ENCODE data around the gene RPTOR. TPM values are rescaled to one million over a fixed set of nuclear protein-coding genes. Genes with fewer than 3 reads are reported as not detected.
"Not testable (repeated sequence)": the region's sequence is repeated elsewhere in the genome, so short reads cannot be mapped to it uniquely, and the experiment has no call there.

RPTOR gene
- total RNA-seq, 1 experiment from 2014 or later, result 19.7 TPM

DNA sequence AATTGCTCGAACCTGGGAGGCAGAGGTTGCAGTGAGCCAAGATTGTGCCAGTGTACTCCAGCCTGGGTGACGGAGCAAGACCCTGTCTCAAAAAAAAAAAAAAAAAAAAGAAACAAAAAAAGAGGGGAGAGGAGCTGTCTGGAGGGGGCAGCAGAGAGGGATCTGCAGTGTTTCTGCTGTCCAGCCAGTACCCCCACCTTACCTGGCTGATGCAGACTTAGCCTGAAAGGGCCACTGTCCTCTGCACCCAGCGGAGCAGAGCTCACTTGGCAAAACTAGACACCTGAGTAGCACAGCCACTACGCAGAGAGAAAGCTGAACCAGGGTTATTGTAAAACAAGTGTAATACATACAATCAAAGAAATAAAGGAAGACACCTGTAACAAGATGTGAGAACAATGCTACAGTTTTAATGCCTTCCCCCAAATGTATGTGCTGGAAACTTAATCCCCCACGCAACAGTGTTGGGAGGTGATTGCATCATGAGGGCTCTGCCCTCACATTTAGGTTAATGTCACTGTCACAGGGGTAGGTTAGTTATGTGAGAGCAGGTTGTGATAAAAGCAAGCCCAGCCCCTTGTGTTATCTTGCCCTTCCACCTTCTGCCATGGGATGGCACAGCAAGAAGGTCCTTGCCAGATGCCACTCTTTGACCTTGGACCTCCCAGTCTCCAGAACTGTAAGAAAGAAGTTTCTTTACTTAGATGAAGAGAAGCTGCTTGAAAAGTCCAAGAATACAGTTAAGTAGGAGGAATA, 211.2 kb downstream of the RPTOR start:
- no peak for DNase-seq (ENCODE audit: extremely low read depth, low read depth)

DNA sequence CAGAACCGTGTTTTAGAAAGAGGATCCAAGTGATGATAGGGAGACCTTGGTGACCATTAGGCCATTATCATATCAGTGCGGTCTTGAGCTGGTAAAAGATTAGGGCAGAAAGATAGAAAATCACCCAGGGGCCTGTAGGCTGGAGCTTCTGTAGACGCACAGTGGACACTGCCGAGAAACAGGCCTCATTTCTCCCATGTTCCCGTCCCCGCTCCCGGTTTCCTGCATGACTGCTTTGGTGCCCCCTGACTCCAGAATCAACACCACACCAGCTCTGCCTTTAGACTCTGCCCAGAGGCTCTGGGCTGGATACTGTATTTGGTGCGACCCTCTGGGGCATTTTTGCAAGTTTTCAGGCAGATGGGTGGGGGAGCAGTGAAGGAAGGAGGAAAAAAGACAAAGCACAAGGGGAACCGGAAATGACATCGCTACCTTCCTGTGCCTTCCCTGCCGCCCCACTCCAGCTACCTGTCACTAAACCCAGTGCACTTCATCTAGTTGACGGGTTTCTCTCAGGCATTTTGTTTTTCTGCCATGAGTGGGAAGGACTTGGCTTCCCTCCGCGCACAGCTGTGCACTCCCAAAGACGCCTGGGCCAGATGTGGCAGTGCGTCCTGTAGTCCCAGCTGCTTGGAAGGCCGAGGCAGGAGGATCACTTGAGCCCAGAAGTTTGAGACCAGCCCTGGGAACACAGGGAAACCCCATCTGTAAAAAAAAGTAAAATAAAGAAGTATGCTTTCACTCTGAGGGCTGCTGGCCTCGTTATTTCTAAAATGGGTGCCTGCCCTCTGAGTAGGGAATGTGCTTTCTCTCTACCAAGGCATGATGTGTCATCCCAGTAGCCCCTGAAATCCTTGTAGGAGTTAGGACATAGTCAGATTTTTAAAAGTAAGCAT, 214.1 kb downstream of the RPTOR start:
- no peak for DNase-seq (ENCODE audit: extremely low read depth, low read depth)

DNA sequence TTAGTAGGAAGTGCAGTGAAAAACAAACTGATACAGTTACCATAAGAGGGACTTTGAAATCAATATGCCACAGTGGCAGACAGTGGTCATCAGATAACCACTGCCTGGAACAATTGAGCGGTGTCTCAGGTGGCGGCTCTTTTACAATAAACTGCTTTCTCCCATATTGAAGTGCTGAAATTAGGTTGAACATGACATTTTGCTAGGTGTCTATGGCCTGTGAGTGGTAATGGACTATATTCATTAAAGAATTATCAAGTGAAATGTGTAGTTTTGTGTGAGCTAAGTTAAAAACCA, 214.7 kb downstream of the RPTOR start:
- DNase-seq (ENCODE audit: extremely low read depth, low read depth), result no peak

DNA sequence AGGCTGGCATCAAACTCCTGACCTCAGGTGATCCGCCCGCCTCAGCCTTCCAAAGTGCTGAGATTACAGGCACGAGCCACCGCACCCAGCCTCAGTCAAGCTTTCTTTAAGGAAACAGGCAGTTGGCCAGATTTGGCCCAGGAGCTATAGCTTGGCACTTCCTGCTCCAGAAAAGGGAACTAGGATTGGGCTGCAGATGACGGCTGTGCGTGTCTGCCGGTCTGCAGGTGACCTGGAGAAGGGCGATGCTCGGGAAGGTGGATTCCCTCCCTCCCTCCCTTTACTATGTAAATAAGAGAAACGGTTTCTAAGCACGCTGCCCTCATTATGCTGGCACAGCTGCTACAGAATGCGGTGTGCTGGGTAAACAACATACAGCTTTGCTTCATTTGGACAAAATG, 215.9 kb downstream of the RPTOR start:
- DNase-seq (ENCODE audit: extremely low read depth, low read depth), result no peak

DNA sequence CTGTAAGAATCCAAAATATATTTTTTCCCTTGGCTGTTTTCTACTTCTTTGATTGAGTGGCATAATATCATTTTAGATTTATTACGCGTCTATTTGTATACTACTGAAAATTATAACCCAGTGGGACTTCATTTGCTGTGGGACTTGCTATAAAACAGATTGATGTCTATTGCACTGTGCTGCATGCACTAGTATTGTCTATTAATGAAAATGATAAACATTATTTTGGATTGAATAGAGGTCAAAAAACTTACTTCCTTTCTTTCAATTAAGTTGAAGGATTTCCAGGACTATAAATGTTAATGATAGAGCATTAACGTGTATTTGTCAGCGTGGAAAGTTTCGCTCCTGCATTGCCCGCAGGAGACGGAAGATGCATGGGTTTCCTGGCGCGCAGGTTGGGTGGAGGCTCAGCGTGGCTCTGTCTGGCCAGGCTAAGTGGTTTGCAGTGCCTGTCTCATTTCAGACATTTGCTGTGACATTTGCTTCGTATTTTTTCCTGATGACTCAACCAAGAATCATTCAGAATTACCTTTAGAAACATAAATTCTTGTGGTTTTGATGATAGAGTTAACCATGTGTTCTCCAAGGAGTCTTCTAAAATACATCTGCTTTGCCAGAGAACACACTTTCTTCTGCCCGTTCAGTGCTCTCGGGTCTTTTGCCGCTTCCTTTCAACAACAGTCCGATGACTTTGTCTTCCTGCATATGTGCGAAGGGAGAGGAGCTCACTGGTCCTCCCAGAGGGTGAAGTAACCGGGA, 216.7 kb downstream of the RPTOR start:
- DNase-seq (ENCODE audit: extremely low read depth, low read depth), result no peak

DNA sequence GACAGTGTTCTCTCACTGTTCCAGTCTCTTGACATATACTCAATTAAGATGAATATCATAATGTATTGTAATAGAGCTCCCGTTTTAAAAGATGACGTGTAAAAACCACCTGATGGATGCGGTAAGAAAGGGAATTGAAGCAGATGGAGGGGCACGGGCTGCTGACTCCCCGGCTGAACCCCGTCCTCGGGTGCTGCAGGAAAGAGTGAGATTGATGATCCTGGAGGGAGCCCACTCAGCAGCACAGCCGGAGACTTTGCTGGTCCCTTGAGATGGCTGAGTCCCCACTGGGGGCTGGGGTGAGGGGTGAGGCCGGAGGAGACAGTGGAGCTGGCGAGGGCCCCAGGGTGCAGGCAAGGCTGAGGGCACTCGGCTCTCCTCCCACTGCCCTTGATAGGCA, 217.4 kb downstream of the RPTOR start:
- no peak for DNase-seq (ENCODE audit: extremely low read depth, low read depth)

DNA sequence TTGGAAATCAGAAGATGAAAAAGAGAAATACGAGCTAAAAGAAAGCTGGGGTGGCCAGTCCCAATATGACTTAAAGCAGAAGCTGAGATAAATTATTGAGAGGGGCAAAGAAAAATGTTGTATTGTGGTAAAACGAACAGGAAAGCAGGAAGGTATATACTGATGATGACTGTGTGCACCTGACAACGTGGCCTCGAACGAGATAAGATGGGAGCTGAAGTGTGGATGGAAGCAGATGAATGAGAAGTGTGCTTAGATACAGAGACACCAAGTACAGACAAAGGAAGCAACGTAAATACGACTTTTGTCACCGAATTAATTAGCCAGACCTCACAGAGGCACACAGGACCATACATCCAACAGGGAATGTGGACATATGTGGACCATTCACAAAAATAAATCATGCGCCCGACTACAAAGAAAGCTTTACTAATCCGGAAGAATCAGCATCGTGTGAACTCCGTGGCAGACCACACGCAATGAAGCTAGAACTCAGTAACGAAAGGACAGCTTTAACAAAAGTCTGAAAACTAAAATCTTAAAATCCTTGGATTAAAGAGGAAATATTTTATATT, 218.7 kb downstream of the RPTOR start:
- no peak for DNase-seq (ENCODE audit: extremely low read depth, low read depth)

DNA sequence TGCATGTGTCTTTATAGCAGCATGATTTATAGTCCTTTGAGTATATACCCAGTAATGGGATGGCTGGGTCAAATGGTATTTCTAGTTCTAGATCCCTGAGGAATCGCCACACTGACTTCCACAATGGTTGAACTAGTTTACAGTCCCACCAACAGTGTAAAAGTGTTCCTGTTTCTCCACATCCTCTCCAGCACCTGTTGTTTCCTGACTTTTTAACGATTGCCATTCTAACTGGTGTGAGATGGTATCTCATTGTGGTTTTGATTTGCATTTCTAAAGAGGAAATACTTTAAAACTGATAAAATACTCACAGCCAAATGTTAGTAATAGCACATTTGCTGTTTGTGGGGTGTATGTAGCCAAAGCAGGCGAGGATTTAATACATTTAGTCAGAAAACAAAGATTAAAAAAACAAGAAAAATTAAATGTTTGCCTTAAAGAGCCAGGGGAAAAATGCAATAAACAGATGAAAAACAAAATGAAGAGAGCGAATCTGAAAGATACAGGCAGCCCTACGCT, 220.0 kb downstream of the RPTOR start:
- not testable (repeated sequence) for DNase-seq (ENCODE audit: extremely low read depth, low read depth)

DNA sequence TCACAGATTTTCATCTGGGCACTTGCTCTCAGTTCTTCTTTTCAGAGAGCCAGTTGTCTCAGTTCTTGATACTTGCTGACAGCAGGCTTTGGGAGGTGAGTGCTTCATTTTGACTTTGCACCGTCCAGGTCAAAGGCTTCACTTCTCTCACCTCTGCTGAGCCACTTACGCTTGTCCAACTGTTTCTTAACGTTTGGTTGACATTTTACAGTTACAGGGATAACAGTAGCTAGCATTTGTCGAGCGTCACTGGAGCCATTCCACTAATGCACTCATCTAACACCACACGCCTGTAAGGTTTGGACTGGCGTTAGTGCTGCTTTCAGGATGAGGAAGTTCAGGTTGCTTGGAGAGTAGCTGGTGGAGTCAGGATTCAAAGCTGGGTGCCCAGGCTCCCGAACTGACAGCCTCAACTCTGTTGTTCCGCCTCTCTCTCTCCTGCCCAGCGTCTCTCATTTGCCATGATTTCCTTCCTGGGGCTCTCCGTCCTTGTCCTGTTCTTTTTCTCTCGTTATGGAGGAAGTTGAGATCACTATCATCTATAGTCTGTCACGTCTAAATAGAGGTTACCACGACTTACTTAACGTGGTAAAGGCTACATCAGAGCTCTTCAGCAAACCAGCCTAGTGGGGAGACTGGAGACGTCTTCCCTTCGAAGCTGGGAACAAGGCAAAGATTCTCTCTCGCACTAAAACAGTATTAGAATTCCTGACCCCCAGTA, 220.8 kb downstream of the RPTOR start:
- no peak for DNase-seq (ENCODE audit: extremely low read depth, low read depth)

- no peak for DNase-seq (ENCODE audit: extremely low read depth, low read depth)
Observed at GRCh38 chr17:80766290-80766855, 221.7 kb downstream of the RPTOR start.

DNA sequence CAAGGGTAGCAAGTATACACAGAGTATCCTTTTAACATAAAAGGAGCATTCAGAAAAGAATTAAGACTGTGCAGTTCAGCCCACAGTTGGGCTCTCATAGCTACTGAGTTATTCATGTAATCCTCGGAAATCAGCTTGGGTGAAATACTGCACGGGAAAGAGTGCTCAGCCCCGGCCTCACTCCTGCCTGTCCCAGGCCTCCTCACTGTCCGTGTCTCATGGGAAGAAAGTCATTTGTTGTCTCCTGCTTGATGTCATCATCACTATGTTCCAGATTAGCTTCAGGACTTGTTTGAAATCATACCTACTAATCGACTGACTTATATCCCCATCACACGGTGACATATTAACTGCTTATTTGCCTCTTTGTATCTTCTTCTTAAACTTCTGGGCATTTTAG, 223.8 kb downstream of the RPTOR start:
- no peak for DNase-seq (ENCODE audit: extremely low read depth, low read depth)

- no peak for DNase-seq (ENCODE audit: extremely low read depth, low read depth)
Observed at GRCh38 chr17:80768936-80769335, 224.3 kb downstream of the RPTOR start.

DNA sequence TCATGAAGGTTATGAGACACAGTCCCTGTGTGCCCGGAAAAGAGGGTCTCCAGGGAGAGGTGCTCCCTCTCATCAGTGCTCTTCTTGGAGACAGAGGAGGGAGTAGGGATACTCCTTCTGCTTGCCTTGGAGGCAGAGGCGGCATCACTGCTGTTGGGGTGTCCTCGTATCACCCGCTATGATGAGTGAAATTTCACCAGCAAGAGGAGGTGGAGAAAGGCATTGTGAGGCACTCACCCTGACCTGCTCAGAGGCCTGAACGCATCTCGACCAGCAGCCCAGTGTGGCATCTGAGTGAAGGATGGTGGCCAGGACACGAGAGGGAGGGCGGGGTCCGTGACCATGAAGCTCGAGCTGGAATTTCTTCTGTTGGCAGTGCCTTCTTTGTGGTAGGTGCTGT, 224.9 kb downstream of the RPTOR start:
- DNase-seq (ENCODE audit: extremely low read depth, low read depth), result no peak

DNA sequence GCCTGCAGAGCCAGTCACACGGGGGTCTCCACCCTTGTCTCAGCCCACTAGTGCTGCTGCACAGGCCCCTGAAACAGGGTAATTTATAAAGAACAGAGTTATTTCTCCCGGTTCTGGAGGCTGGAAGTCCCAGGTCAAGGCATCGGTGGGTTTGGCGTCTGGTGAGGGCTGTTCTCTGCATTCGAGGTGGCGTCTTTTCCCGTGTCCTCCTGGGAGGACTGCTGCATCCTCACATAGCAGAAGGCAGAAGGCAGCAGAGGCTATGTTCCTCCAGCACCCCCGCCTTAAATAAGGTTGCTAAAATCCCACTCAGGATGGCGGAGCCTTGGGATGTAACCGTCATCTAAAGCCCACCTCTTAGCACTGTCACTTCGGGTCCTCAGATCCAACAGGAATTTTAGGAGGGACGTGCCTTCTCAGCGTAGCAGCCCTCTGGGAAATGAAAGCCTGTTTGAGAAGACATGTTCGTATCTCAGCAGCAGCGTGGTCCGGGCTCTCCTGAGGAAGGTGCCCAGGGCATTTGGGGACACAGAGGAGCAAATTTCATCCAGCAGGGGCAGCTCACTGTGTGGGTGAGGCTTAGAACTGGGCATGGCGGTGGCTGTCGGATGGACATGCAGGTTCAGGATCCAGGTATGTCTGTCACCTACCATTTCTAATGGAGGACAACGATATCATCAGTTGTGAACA, 225.4 kb downstream of the RPTOR start:
- DNase-seq (ENCODE audit: extremely low read depth, low read depth), result no peak

DNA sequence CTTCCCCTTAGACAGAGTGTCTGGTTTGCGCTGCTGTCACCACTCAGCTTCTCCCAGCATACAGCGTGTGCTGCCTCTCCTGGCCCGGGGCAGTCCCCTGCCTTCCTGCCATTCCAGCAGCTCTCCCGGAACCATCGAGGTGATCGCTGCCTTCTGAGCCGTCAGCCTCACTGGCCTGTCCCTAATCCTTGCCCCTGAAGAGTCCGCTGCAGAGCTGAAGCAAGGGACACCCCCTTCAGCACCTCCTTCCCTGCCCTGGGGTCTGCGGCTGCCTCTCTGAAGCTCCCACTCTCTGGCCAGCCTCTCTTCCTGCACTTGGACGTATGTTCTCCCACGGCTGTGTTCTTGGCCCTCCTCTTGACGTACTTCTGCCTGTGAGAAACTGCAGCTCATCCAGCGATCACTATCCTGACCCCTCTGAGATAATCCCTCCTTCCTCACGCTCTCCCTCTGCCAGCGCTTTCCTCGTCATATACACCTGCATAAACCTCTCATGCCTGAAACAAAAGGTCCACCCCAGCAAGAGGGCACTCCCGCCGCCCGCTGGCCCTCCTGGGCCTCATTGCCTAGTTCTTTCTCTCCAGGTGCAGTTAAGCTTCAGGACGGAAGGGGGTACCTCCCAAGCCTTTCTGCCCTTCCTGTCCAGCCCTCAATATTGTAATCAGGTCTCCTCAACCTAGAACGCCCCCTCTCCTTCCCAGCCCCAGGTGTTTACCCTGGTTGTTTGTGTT, 226.4 kb downstream of the RPTOR start:
- no peak for DNase-seq (ENCODE audit: extremely low read depth, low read depth)

- no peak for DNase-seq (ENCODE audit: extremely low read depth, low read depth)
Observed at GRCh38 chr17:80771612-80772005, 227.0 kb downstream of the RPTOR start.

- no peak for DNase-seq (ENCODE audit: extremely low read depth, low read depth)
Observed at GRCh38 chr17:80772906-80773242, 228.2 kb downstream of the RPTOR start.

DNA sequence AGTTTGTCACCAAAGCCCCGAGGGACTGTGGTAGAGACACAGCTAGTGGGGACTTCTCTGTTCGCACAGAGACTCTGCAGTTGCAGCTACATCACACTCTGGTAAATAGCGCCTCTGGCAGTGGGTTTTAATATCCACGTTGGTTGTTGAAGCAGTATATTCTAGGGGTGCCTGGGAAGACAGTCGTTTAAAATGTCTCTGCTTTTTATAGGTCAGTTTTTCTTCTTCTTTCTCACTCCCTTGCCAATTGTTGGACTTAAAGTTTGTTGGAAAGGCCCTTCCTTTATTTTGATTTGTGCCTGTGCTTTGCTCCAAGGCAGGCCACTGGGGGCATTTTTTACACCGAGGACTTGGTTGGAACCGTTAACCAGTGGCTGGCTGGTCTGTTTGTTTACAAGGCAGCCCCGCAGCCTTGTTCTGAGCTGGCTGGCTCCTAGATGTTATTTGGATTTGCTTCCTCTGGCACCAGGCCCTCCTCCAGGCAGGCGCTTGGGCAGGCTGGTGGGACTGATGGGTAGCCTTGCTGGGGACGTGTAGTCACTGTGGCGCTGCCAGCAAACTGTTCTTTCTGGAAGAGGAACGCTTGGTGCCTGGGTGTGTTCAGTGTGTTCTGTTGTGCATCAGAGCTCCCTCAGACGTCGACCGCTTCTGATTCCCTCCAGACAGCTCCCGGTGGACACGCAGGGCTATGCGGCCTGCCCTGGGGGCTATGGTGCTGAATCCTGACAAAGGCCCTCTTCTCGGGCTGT, 228.8 kb downstream of the RPTOR start:
- no peak for DNase-seq (ENCODE audit: extremely low read depth, low read depth)
